Sigmoid colon (tissue), 7 donors: ENCODE results near the gene NRXN2. TPM values are rescaled to one million over a fixed set of nuclear protein-coding genes. Genes with fewer than 3 reads are reported as not detected.
A peak's percentile ranks its signal among the peaks of the same experiment; 100 is the strongest.

Source experiments
- DNase-seq: peaks from one replicate; pipeline ENCODE4 v3.0.0-alpha.2; 2019
- H3K27ac ChIP-seq, 4 donors: fragments of 200-600 bp; sonication (generic); one replicate each; pipeline ENCODE4 v1.5.1; 2016 to 2019; ENCODE audit warnings: mild to moderate bottlenecking in 1 of 4
- H3K27me3 ChIP-seq, 3 donors: fragments of 200-600 bp; sonication (generic); one replicate each; pipeline ENCODE4 v1.5.1; 2019; ENCODE audit warnings: mild to moderate bottlenecking in 1 of 3
- H3K36me3 ChIP-seq, 4 donors: fragments of 200-600 bp; sonication (generic); one replicate each; pipeline ENCODE4 v1.5.1; 2016 to 2019
- H3K4me1 ChIP-seq, 4 donors: fragments of 200-600 bp; sonication (generic); one replicate each; pipeline ENCODE4 v1.5.1; 2017 to 2019
- H3K4me3 ChIP-seq, 4 donors: fragments of 200-600 bp; sonication (generic); one replicate each; pipeline ENCODE4 v1.5.1; 2017 to 2019; ENCODE audit warnings: mild to moderate bottlenecking in 2 of 4, moderate library complexity in 1 of 4
- H3K9me3 ChIP-seq, 4 donors: fragments of 200-600 bp in 3 of 4; sonication (generic) in 3 of 4; one replicate each; pipeline versions ENCODE4 v1.5.1 to v1.6.1; 2013 to 2019
- EP300 ChIP-seq, 4 donors: sonication (generic); formaldehyde crosslinking; IDR thresholded peaks; one replicate each; pipeline ENCODE4 v1.6.1; 2017; ENCODE audit warnings: antibody characterized with exemption in 4 of 4
- POLR2A ChIP-seq, 2 donors: fragments of 450-650 bp; IDR thresholded peaks; one replicate each; pipeline ENCODE4 v1.6.1; 2016; ENCODE audit warnings: antibody characterized with exemption in 2 of 2, mild to moderate bottlenecking in 2 of 2, moderate library complexity in 2 of 2
- POLR2AphosphoS5 ChIP-seq, 4 donors: sonication (generic); formaldehyde crosslinking; IDR thresholded peaks; one replicate each; pipeline ENCODE4 v1.6.1; 2017; ENCODE audit warnings: antibody characterized with exemption in 4 of 4
- WGBS, 2 donors: extraction: QIAGEN DNeasy Blood & Tissue Kit; methylation state at CpG; one replicate each; pipeline ENCODE4 v1.1.7; 2013; 5-methylcytosine and 5-hydroxymethylcytosine counted together
- intact Hi-C: fragments of 100-400 bp; cut with DNase I; formaldehyde crosslinking; loops from one replicate; pipeline ENCODE4 v1.15.1; 2023
- polyA plus RNA-seq, 3 donors: library from polyadenylated mRNA; stranded (reverse); fragments of 200-250 nt; gene quantifications; one replicate each; pipeline ENCODE4 v1.2.3, GENCODE V29; 2013
- total RNA-seq, 4 donors: library from RNA; depleted of rRNA; stranded (reverse); fragments of >200 nt; gene quantifications; one replicate each; pipeline ENCODE4 v1.1.0, GENCODE V29; 2016
- TF ChIP-seq, protein P1 (sequence below), 4 experiments: fragments of 450-650 bp in 3 of 4; fragments of 200-600 bp in 1 of 4; IDR thresholded peaks; one replicate each; pipeline ENCODE4 v1.5.1; 2016 to 2019; ENCODE audit warnings: antibody characterized with exemption in 4 of 4, mild to moderate bottlenecking in 3 of 4, moderate library complexity in 2 of 4
- donor health status: healthy with polysubstance abuse.
- donor health status: Bipolar disorder and iron deficiency.
- donor health status: healthy.

The NRXN2 gene
- total and polyA plus RNA-seq, 7 donors = 0.23 to 20.5 (median 6.8) TPM

DNA sequence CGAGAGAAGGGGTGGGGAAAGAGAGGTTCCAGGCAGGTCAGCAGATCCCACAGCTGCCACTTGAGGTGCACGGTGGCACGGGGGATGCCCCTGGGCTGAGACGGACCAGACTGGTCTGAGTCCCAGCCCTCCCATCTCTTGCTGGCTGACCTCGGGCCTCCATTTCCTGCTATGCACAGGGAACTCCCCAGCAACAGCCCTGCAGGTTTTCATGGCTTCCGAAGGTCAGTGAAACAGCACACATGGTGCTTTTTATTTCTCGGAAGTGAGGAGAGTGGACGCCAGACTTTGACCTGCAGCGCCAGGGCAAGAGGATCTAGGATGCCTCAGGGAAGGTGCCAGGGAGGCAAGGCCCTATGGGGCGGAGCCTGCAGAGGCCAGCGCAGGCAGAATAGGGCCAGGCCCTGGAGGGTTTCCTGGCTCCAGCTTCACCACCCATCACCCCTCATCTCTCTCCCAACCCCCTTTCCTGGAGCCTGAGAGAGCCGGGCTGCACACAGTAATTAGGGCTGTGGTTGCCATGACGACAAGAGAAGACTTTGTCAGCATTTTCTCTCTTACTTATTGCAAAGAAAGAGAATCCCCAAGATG, 102.5 kb downstream of the NRXN2 start:
- 47 to 56% methylated on average over 13 of the region's 13 CpGs for WGBS, 2 donors
- no peak for DNase-seq
- H3K4me1 ChIP-seq = peaks cover 0 to 23% (median 17%) of the 10 kb centered on the region in 4 donors
- peaks cover 0 to 9% (median 0%) of the 10 kb centered on the region in 4 donors for H3K36me3 ChIP-seq
- H3K9me3 ChIP-seq = no peaks in the 10 kb centered on the region
- peak overlapping the region; percentile 35 to 62 (median 52) for H3K27ac ChIP-seq
- H3K27me3 ChIP-seq = no peaks in the 10 kb centered on the region
- intact Hi-C loops = no loop called here
- TF ChIP-seq POLR2AphosphoS5 (IDR thresholded peaks at IDR 0.05) (no peak), POLR2A (IDR thresholded peaks at IDR 0.05) (no peak), EP300 (IDR thresholded peaks at IDR 0.05) (no peak)
- TF ChIP-seq, protein P1, sequence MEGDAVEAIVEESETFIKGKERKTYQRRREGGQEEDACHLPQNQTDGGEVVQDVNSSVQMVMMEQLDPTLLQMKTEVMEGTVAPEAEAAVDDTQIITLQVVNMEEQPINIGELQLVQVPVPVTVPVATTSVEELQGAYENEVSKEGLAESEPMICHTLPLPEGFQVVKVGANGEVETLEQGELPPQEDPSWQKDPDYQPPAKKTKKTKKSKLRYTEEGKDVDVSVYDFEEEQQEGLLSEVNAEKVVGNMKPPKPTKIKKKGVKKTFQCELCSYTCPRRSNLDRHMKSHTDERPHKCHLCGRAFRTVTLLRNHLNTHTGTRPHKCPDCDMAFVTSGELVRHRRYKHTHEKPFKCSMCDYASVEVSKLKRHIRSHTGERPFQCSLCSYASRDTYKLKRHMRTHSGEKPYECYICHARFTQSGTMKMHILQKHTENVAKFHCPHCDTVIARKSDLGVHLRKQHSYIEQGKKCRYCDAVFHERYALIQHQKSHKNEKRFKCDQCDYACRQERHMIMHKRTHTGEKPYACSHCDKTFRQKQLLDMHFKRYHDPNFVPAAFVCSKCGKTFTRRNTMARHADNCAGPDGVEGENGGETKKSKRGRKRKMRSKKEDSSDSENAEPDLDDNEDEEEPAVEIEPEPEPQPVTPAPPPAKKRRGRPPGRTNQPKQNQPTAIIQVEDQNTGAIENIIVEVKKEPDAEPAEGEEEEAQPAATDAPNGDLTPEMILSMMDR (IDR thresholded peaks at IDR 0.05) = no peak
- H3K4me3 ChIP-seq = no peak overlapping the region

DNA sequence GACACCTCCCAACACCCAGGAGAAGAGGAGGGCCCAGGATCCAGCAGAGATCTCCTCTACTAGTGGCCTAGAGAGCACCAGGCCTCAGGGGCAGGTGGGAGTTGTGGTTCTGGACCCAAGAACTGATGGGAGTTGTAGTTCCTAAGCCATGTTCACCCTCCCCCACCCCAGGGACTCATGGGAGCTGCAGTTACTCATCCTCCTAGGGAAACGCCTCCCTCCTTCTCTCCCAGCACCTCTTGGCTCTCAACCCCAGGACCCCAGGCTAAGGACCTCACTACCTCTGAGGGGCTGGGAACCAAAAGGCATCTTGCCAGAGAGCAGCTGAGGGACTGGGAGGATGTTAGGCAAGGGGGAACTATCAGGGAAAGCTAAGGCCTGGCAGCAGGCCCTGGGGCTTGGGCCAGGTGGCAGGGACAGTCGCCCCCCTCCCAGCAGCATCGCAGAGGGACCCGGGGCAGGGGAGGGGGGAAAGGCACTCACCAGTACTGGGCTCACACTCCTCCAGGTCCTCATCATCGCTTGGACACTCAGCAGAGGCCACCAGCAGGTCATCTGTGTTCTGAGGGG, 103.1 kb downstream of the NRXN2 start:
- Histone ChIP-seq H3K4me1 (peaks cover 0 to 23% (median 17%) of the 10 kb centered on the region in 4 donors), H3K9me3 (no peaks in the 10 kb centered on the region), H3K36me3 (peaks cover 0 to 15% (median 0%) of the 10 kb centered on the region in 4 donors), H3K27ac (peak overlapping the region; percentile 35 to 62 (median 52)), H3K27me3 (no peaks in the 10 kb centered on the region), H3K4me3 (no peak overlapping the region)
- peak; percentile 86 for DNase-seq
- TF ChIP-seq EP300 (IDR thresholded peaks at IDR 0.05) (no peak), POLR2AphosphoS5 (IDR thresholded peaks at IDR 0.05) (no peak), POLR2A (IDR thresholded peaks at IDR 0.05) (no peak)
- TF ChIP-seq, protein P1 (IDR thresholded peaks at IDR 0.05) = no peak
- intact Hi-C loops = no loop called here
- WGBS, 2 donors = 57 to 79% methylated on average over 5 of the region's 5 CpGs

DNA sequence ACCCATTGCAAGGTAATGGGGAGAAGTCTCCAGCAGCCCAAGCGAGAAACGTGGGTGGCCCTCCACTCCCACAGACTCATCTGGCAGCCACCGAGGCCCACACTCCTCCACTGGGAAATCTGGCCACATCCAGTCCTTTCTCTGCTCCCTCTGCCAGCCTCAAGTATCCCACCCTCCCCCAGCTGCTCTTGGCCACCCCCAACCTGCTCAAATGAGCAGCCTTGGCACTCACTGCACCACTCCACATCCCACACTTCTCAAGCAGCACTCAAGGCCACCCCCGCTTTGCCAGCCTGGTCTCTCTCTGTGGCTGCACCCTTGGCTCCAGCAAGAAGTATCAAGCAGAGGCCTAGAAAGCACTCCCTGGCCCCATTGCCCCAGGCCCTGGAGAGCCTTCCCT, 103.8 kb downstream of the NRXN2 start:
- peaks cover 0 to 23% (median 17%) of the 10 kb centered on the region in 4 donors for H3K4me1 ChIP-seq
- peak overlapping the region in 3 of 4 donors; percentile 45 to 62 (median 58) for H3K27ac ChIP-seq
- DNase-seq = no peak
- no peak overlapping the region for H3K4me3 ChIP-seq
- no peaks in the 10 kb centered on the region for H3K9me3 ChIP-seq
- H3K27me3 ChIP-seq = no peaks in the 10 kb centered on the region
- TF ChIP-seq POLR2A (IDR thresholded peaks at IDR 0.05) = no peak
- no peak for TF ChIP-seq EP300 (IDR thresholded peaks at IDR 0.05)
- TF ChIP-seq, protein P1 (IDR thresholded peaks at IDR 0.05) = no peak
- TF ChIP-seq POLR2AphosphoS5 (IDR thresholded peaks at IDR 0.05) = no peak
- intact Hi-C loops = no loop called here
- 90 to 93% methylated on average over 4 of the region's 4 CpGs for WGBS, 2 donors
- H3K36me3 ChIP-seq = peaks cover 0 to 18% (median 0%) of the 10 kb centered on the region in 4 donors

DNA sequence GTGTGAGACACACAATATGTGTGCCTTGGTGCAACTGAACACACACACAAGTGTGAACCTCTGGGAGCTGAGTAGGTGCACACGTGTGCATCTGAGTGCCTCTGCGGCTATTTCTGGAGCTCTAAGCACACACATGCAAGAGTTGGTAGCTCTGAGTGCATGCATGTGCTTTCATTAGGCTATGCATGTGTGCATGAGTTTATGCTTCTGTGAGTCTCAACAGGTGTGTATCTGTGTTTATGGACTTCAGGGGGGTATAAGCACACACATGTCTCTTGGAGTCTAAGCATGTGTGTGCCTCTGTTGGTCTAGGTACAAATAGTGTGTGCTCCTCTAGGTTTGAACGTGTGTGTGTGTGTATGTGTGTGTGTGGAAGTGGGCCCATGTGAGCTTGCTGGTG, 106.2 kb downstream of the NRXN2 start:
- H3K4me1 ChIP-seq = peaks cover 0 to 23% (median 17%) of the 10 kb centered on the region in 4 donors
- TF ChIP-seq, protein P1 (IDR thresholded peaks at IDR 0.05) = no peak
- TF ChIP-seq POLR2A (IDR thresholded peaks at IDR 0.05) (no peak), EP300 (IDR thresholded peaks at IDR 0.05) (no peak), POLR2AphosphoS5 (IDR thresholded peaks at IDR 0.05) (no peak)
- DNase-seq = no peak
- H3K36me3 ChIP-seq = peaks cover 0 to 18% (median 0%) of the 10 kb centered on the region in 4 donors
- H3K27me3 ChIP-seq = no peaks in the 10 kb centered on the region
- H3K4me3 ChIP-seq = no peak overlapping the region
- intact Hi-C loops = no loop called here
- H3K9me3 ChIP-seq = no peaks in the 10 kb centered on the region
- H3K27ac ChIP-seq = no peak overlapping the region
- WGBS, 2 donors = 79 to 90% methylated on average over 3 of the region's 3 CpGs
